HL-60 (cell line): ENCODE measurements around the gene GAL3ST2.

Source experiments
- DNase-seq, 2 experiments: peaks; one replicate each; pipeline ENCODE4 v3.0.0-alpha.2; 2010 to 2020; ENCODE audit warnings: low read depth in 1 of 2, low spot score in 1 of 2
- H3K27ac ChIP-seq: fragments of 250-450 bp; sonication (Bioruptor Pico); replicated peaks from 2 replicates; pipeline ENCODE4 v1.5.1; 2020; ENCODE audit warnings: mild to moderate bottlenecking, moderate library complexity
- H3K27me3 ChIP-seq: fragments of 250-450 bp; sonication (Bioruptor Pico); 2 replicates; pipeline ENCODE4 v1.5.1; 2021; ENCODE audit warnings: mild to moderate bottlenecking, moderate library complexity; ENCODE audit not compliant: insufficient read depth, poor library complexity, severe bottlenecking
- H3K4me3 ChIP-seq: replicated peaks from 2 replicates; pipeline ENCODE4 v1.5.1; 2011; ENCODE audit warnings: mild to moderate bottlenecking, control low read depth, low read length; ENCODE audit not compliant: insufficient read depth
- GABPA ChIP-seq: IDR thresholded peaks from 2 replicates; pipeline ENCODE4 v1.6.1; 2012; ENCODE audit warnings: low read depth
- POLR2AphosphoS5 ChIP-seq: IDR thresholded peaks from 2 replicates; pipeline ENCODE4 v1.6.1; 2012; ENCODE audit warnings: low read depth
- SPI1 ChIP-seq: IDR thresholded peaks from 2 replicates; pipeline ENCODE4 v1.6.1; 2012; ENCODE audit warnings: low read depth, mild to moderate bottlenecking, borderline replicate concordance
- TF ChIP-seq, protein P1 (sequence below): IDR thresholded peaks from 2 replicates; pipeline ENCODE4 v1.6.1; 2012; ENCODE audit warnings: low read depth; ENCODE audit not compliant: insufficient replicate concordance
- TF ChIP-seq, protein P2 (sequence below): IDR thresholded peaks from one replicate; pipeline ENCODE4 v1.5.1; 2011; ENCODE audit warnings: low read length, control low read depth, inconsistent platforms; ENCODE audit not compliant: insufficient read depth

The GAL3ST2 gene

GRCh38 chr2:241748468-241749256 lies 28.0 kb upstream of the GAL3ST2 start:
- no peak for DNase-seq
- no peaks in the 10 kb centered on the region for H3K27me3 ChIP-seq
- TF ChIP-seq, protein P1, sequence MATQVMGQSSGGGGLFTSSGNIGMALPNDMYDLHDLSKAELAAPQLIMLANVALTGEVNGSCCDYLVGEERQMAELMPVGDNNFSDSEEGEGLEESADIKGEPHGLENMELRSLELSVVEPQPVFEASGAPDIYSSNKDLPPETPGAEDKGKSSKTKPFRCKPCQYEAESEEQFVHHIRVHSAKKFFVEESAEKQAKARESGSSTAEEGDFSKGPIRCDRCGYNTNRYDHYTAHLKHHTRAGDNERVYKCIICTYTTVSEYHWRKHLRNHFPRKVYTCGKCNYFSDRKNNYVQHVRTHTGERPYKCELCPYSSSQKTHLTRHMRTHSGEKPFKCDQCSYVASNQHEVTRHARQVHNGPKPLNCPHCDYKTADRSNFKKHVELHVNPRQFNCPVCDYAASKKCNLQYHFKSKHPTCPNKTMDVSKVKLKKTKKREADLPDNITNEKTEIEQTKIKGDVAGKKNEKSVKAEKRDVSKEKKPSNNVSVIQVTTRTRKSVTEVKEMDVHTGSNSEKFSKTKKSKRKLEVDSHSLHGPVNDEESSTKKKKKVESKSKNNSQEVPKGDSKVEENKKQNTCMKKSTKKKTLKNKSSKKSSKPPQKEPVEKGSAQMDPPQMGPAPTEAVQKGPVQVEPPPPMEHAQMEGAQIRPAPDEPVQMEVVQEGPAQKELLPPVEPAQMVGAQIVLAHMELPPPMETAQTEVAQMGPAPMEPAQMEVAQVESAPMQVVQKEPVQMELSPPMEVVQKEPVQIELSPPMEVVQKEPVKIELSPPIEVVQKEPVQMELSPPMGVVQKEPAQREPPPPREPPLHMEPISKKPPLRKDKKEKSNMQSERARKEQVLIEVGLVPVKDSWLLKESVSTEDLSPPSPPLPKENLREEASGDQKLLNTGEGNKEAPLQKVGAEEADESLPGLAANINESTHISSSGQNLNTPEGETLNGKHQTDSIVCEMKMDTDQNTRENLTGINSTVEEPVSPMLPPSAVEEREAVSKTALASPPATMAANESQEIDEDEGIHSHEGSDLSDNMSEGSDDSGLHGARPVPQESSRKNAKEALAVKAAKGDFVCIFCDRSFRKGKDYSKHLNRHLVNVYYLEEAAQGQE = no peak
- TF ChIP-seq, protein P2, sequence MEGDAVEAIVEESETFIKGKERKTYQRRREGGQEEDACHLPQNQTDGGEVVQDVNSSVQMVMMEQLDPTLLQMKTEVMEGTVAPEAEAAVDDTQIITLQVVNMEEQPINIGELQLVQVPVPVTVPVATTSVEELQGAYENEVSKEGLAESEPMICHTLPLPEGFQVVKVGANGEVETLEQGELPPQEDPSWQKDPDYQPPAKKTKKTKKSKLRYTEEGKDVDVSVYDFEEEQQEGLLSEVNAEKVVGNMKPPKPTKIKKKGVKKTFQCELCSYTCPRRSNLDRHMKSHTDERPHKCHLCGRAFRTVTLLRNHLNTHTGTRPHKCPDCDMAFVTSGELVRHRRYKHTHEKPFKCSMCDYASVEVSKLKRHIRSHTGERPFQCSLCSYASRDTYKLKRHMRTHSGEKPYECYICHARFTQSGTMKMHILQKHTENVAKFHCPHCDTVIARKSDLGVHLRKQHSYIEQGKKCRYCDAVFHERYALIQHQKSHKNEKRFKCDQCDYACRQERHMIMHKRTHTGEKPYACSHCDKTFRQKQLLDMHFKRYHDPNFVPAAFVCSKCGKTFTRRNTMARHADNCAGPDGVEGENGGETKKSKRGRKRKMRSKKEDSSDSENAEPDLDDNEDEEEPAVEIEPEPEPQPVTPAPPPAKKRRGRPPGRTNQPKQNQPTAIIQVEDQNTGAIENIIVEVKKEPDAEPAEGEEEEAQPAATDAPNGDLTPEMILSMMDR = no peak
- no peak for TF ChIP-seq SPI1
- no peak for TF ChIP-seq POLR2AphosphoS5
- no peak for TF ChIP-seq GABPA
- H3K27ac ChIP-seq = no peak overlapping the region
- H3K4me3 ChIP-seq = no peak overlapping the region

DNA sequence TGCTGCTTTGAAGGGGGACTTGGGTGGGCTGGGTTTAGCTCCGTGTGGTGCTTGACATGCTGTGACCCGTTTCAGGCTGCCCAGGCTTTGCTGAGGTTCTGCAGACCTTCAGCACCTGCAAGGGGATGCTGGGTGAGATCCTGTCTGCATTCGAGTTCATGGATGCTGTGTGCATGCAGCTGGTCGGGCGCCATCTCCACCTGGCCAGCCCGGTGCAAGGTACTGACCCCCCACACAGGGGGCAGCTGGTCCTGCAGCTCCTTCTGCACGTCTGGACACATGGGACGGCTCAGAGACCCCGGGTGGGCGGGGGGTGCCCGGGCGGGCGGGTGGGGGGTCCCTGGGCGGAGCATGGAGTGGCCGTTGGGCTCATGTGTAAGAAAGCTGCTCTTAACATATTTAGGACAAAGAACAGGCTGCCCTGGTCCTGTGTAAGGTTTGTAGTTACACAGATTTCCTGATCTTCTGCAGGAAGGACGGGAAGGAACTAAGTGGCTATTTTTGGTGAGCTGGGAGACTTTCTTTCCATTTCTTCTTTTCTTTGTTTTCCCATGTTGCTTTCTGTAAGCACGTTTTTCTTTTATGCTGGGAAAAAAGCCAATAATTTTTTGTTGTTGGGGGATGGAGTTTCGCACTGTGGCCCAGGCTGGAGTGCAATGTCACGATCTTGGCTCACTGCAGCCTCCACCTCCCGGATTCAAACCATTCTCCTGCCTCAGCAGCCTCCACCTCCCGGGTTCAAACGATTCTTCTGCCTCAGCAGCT lies 26.4 kb upstream of the GAL3ST2 start:
- TF ChIP-seq GABPA = no peak
- no peak for TF ChIP-seq SPI1
- TF ChIP-seq, protein P2 = no peak
- TF ChIP-seq, protein P1 = no peak
- no peak for TF ChIP-seq POLR2AphosphoS5
- Histone ChIP-seq H3K27me3 (no peaks in the 10 kb centered on the region), H3K27ac (no peak overlapping the region), H3K4me3 (no peak overlapping the region)
- DNase-seq = no peak

- no peak overlapping the region for H3K27ac ChIP-seq
- H3K4me3 ChIP-seq = no peak overlapping the region
- no peak for DNase-seq
- no peak for TF ChIP-seq GABPA
- TF ChIP-seq, protein P1 = no peak
- no peak for TF ChIP-seq POLR2AphosphoS5
- no peak for TF ChIP-seq SPI1
- TF ChIP-seq, protein P2 = no peak
- H3K27me3 ChIP-seq = no peaks in the 10 kb centered on the region
These were observed 25.5 kb upstream of the GAL3ST2 start for GRCh38 chr2:241751152-241751551.
